Fibroblast of lung (primary cell): ENCODE results near the gene ARHGEF16. TPM values are rescaled to one million over a fixed set of nuclear protein-coding genes. Genes with fewer than 3 reads are reported as not detected.

Experiments
- DNase-seq, 2 donors: peaks; one replicate each; pipeline versions ENCODE4 v3.0.0 to v3.0.0-alpha.2; 2010; ENCODE audit warnings: low read depth in 2 of 2
- H2AFZ ChIP-seq: 2 replicates; pipeline ENCODE4 v1.5.1; 2012; ENCODE audit warnings: low read length, control low read depth, inconsistent platforms
- H3K27ac ChIP-seq: 2 replicates; pipeline ENCODE4 v1.5.1; 2011; ENCODE audit warnings: low read length, control low read depth; ENCODE audit not compliant: insufficient read depth
- H3K27me3 ChIP-seq: 2 replicates; pipeline ENCODE4 v1.5.1; 2011; ENCODE audit warnings: mild to moderate bottlenecking, low read length; ENCODE audit not compliant: control insufficient read depth, insufficient read depth
- H3K36me3 ChIP-seq: 2 replicates; pipeline ENCODE4 v1.5.1; 2011; ENCODE audit warnings: low read length; ENCODE audit not compliant: control insufficient read depth, insufficient read depth
- H3K4me1 ChIP-seq: 2 replicates; pipeline ENCODE4 v1.5.1; 2011; ENCODE audit warnings: low read length; ENCODE audit not compliant: control insufficient read depth, insufficient read depth; ENCODE audit errors: extremely low read depth
- H3K4me2 ChIP-seq: 2 replicates; pipeline ENCODE4 v1.5.1; 2011; ENCODE audit warnings: low read length, control low read depth; ENCODE audit not compliant: insufficient read depth; ENCODE audit errors: extremely low read depth
- H3K4me3 ChIP-seq, 4 experiments: fragments of 200-600 bp in 1 of 4; sonication (generic) in 1 of 4; replicated peaks in 1 of 4; 2 replicates each; pipeline ENCODE4 v1.5.1; 2011 to 2016; ENCODE audit warnings: low read length in 4 of 4, low read depth in 3 of 4, mild to moderate bottlenecking in 3 of 4, control low read depth in 2 of 4, inconsistent platforms in 1 of 4, mixed read lengths in 1 of 4; ENCODE audit not compliant: insufficient read depth in 1 of 4; ENCODE audit errors: control extremely low read depth in 1 of 4
- H3K79me2 ChIP-seq: 2 replicates; pipeline ENCODE4 v1.5.1; 2012; ENCODE audit warnings: mild to moderate bottlenecking, low read length, inconsistent platforms; ENCODE audit not compliant: control insufficient read depth, insufficient read depth
- H3K9ac ChIP-seq: 2 replicates; pipeline ENCODE4 v1.5.1; 2011; ENCODE audit warnings: mild to moderate bottlenecking, low read length, control low read depth; ENCODE audit not compliant: insufficient read depth
- H3K9me3 ChIP-seq: 2 replicates; pipeline ENCODE4 v1.5.1; 2012; ENCODE audit warnings: low read depth, low read length; ENCODE audit not compliant: control insufficient read depth, insufficient read depth
- H4K20me1 ChIP-seq: 2 replicates; pipeline ENCODE4 v1.5.1; 2011; ENCODE audit warnings: low read length; ENCODE audit not compliant: control insufficient read depth, insufficient read depth; ENCODE audit errors: extremely low read depth
- CTCF ChIP-seq, 2 donors: IDR thresholded peaks in 1 of 2; conservative IDR thresholded peaks in 1 of 2; 1 replicate in 1 of 2; 2 replicates in 1 of 2; pipeline ENCODE4 v1.5.1; 2011 to 2012; ENCODE audit warnings: low read length in 2 of 2, control low read depth in 1 of 2, inconsistent platforms in 1 of 2, low read depth in 1 of 2, mild to moderate bottlenecking in 1 of 2
- EZH2 ChIP-seq: IDR thresholded peaks from 2 replicates; pipeline ENCODE4 v1.5.1; 2012; ENCODE audit warnings: low read length, control low read depth, mild to moderate bottlenecking; ENCODE audit errors: missing control alignments
- polyA plus RNA-seq, 2 donors: library from polyadenylated mRNA; depleted of rRNA in 1 of 2; stranded (reverse) in 1 of 2; unstranded in 1 of 2; fragments of >200 nt; gene quantifications; 2 replicates each; pipeline ENCODE4 v1.2.1, GENCODE V29; 2011 to 2012; ENCODE audit warnings: missing spikeins in 1 of 2
- total RNA-seq: library from RNA; depleted of rRNA; stranded (reverse); fragments of >200 nt; gene quantifications from 2 replicates; pipeline ENCODE4 v1.2.1, GENCODE V29; 2014

ARHGEF16 gene
- total and polyA plus RNA-seq, 2 donors (not counting 1 experiment from before 2014, with no cell fraction given) = 0.02 to 0.17 TPM

GRCh38 chr1:3441410-3441847 lies 13.0 kb upstream of the ARHGEF16 start:
- H3K79me2 ChIP-seq = no peaks in the 10 kb centered on the region
- H3K9me3 ChIP-seq = no peaks in the 10 kb centered on the region
- DNase-seq = no peak
- H3K27me3 ChIP-seq = peaks cover 4% of the 10 kb centered on the region
- H2AFZ ChIP-seq = no peak overlapping the region
- no peak overlapping the region for H3K4me3 ChIP-seq
- H3K4me2 ChIP-seq = no peak overlapping the region
- TF ChIP-seq EZH2 (no peak), CTCF (conservative IDR thresholded peaks at IDR 0.05 in 1 of 2, IDR thresholded peaks at IDR 0.05 in 1 of 2; ENCODE audit: low read depth in 1 of 2, low read length in 2 of 2) (no peak)
- no peak overlapping the region for H3K9ac ChIP-seq
- no peaks in the 10 kb centered on the region for H3K36me3 ChIP-seq
- H3K4me1 ChIP-seq = no peaks in the 10 kb centered on the region
- H4K20me1 ChIP-seq = no peaks in the 10 kb centered on the region
- H3K27ac ChIP-seq = no peak overlapping the region

GRCh38 chr1:3441880-3442279 lies 12.6 kb upstream of the ARHGEF16 start:
- no peaks in the 10 kb centered on the region for H4K20me1 ChIP-seq
- H3K9me3 ChIP-seq = no peaks in the 10 kb centered on the region
- no peak overlapping the region for H3K4me3 ChIP-seq
- no peak overlapping the region for H3K27ac ChIP-seq
- no peak for DNase-seq
- no peak overlapping the region for H3K4me2 ChIP-seq
- no peaks in the 10 kb centered on the region for H3K4me1 ChIP-seq
- no peaks in the 10 kb centered on the region for H3K79me2 ChIP-seq
- H3K9ac ChIP-seq = no peak overlapping the region
- H3K36me3 ChIP-seq = no peaks in the 10 kb centered on the region
- H2AFZ ChIP-seq = no peak overlapping the region
- TF ChIP-seq EZH2 (no peak), CTCF (conservative IDR thresholded peaks at IDR 0.05 in 1 of 2, IDR thresholded peaks at IDR 0.05 in 1 of 2; ENCODE audit: low read depth in 1 of 2, low read length in 2 of 2) (no peak)
- H3K27me3 ChIP-seq = peaks cover 4% of the 10 kb centered on the region

GRCh38 chr1:3442331-3442730 lies 12.1 kb upstream of the ARHGEF16 start:
- DNase-seq = no peak
- H3K4me2 ChIP-seq = no peak overlapping the region
- no peaks in the 10 kb centered on the region for H3K4me1 ChIP-seq
- H3K27me3 ChIP-seq = peaks cover 4% of the 10 kb centered on the region
- H2AFZ ChIP-seq = no peak overlapping the region
- no peak overlapping the region for H3K9ac ChIP-seq
- H3K27ac ChIP-seq = no peak overlapping the region
- H3K36me3 ChIP-seq = no peaks in the 10 kb centered on the region
- no peaks in the 10 kb centered on the region for H3K79me2 ChIP-seq
- no peak for TF ChIP-seq CTCF (conservative IDR thresholded peaks at IDR 0.05 in 1 of 2, IDR thresholded peaks at IDR 0.05 in 1 of 2; ENCODE audit: low read depth in 1 of 2, low read length in 2 of 2)
- no peak for TF ChIP-seq EZH2
- H3K4me3 ChIP-seq = no peak overlapping the region
- H3K9me3 ChIP-seq = no peaks in the 10 kb centered on the region
- H4K20me1 ChIP-seq = no peaks in the 10 kb centered on the region
